Measurements from ENCODE around the gene PIK3AP1.

GRCh38 chr10:96704563-96704962 is 15.8 kb downstream of the PIK3AP1 start:
- TF ChIP-seq, protein P1, sequence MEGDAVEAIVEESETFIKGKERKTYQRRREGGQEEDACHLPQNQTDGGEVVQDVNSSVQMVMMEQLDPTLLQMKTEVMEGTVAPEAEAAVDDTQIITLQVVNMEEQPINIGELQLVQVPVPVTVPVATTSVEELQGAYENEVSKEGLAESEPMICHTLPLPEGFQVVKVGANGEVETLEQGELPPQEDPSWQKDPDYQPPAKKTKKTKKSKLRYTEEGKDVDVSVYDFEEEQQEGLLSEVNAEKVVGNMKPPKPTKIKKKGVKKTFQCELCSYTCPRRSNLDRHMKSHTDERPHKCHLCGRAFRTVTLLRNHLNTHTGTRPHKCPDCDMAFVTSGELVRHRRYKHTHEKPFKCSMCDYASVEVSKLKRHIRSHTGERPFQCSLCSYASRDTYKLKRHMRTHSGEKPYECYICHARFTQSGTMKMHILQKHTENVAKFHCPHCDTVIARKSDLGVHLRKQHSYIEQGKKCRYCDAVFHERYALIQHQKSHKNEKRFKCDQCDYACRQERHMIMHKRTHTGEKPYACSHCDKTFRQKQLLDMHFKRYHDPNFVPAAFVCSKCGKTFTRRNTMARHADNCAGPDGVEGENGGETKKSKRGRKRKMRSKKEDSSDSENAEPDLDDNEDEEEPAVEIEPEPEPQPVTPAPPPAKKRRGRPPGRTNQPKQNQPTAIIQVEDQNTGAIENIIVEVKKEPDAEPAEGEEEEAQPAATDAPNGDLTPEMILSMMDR (conservative IDR thresholded peaks at IDR 0.05; ENCODE audit: low read depth, low read length) = no peak
- no peak for TF ChIP-seq RAD21 (IDR thresholded peaks at IDR 0.05; ENCODE audit: low read length)
- TF ChIP-seq, protein P2, sequence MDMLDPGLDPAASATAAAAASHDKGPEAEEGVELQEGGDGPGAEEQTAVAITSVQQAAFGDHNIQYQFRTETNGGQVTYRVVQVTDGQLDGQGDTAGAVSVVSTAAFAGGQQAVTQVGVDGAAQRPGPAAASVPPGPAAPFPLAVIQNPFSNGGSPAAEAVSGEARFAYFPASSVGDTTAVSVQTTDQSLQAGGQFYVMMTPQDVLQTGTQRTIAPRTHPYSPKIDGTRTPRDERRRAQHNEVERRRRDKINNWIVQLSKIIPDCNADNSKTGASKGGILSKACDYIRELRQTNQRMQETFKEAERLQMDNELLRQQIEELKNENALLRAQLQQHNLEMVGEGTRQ (IDR thresholded peaks at IDR 0.05; ENCODE audit: low read depth, low read length) = no peak
- no peak for TF ChIP-seq ELK1 (IDR thresholded peaks at IDR 0.05; ENCODE audit: borderline replicate concordance, low read depth, low read length)
- TF ChIP-seq POLR2A (IDR thresholded peaks at IDR 0.05; ENCODE audit: low read depth, low read length) = no peak
- no peak for TF ChIP-seq MXI1 (IDR thresholded peaks at IDR 0.05; ENCODE audit: borderline replicate concordance, low read depth, low read length)
- no peak for TF ChIP-seq RCOR1 (IDR thresholded peaks at IDR 0.05; ENCODE audit: insufficient replicate concordance, low read length)
- no peak for TF ChIP-seq NFE2L2 (IDR thresholded peaks at IDR 0.05; ENCODE audit: low read depth, low read length)
- TF ChIP-seq CEBPB (IDR thresholded peaks at IDR 0.05; ENCODE audit: low read depth, low read length) = no peak
- no peak for TF ChIP-seq FOS (IDR thresholded peaks at IDR 0.05; ENCODE audit: low read depth, low read length)
- no peak for TF ChIP-seq BHLHE40 (IDR thresholded peaks at IDR 0.05; ENCODE audit: low read depth, low read length)
